Activated naive CD4-positive, alpha-beta T cell treated with anti-CD3 and anti-CD28 coated beads, Interleukin-2, amount 50 U/mL, for 24 hours (primary cell): ENCODE results near the gene TPCN1.

ENCODE experiments used
- H3K27ac Mint-ChIP-seq: one replicate; pipeline ENCODE4 v1.8.0; 2021; ENCODE audit warnings: mild to moderate bottlenecking, mixed read lengths
- H3K27me3 Mint-ChIP-seq: one replicate; pipeline ENCODE4 v1.8.0; 2021; ENCODE audit warnings: mixed read lengths
- H3K36me3 Mint-ChIP-seq: one replicate; pipeline ENCODE4 v1.8.0; 2021; ENCODE audit warnings: mixed read lengths
- H3K4me1 Mint-ChIP-seq: one replicate; pipeline ENCODE4 v1.8.0; 2021; ENCODE audit warnings: mixed read lengths
- H3K4me3 Mint-ChIP-seq: one replicate; pipeline ENCODE4 v1.8.0; 2021; ENCODE audit warnings: mild to moderate bottlenecking, mixed read lengths
- H3K9me3 Mint-ChIP-seq: one replicate; pipeline ENCODE4 v1.8.0; 2021; ENCODE audit warnings: mixed read lengths

TPCN1 gene

GRCh38 chr12:113302466-113302865, 81.2 kb downstream of the TPCN1 start:
- peaks cover 16% of the 10 kb centered on the region for H3K4me1 Mint-ChIP-seq
- no peaks in the 10 kb centered on the region for H3K27me3 Mint-ChIP-seq

GRCh38 chr12:113302886-113303640, 81.8 kb downstream of the TPCN1 start:
- Mint-ChIP-seq H3K9me3 (no peaks in the 10 kb centered on the region), H3K4me3 (peak overlapping the region; percentile 5), H3K27ac (peak overlapping the region; percentile 80), H3K4me1 (peaks cover 16% of the 10 kb centered on the region), H3K36me3 (peaks cover 4% of the 10 kb centered on the region), H3K27me3 (no peaks in the 10 kb centered on the region)

More at GRCh38 chr12:113302466-113302865, 81.2 kb downstream of the TPCN1 start:
- H3K4me3 Mint-ChIP-seq, result no peak overlapping the region
- H3K27ac Mint-ChIP-seq, result peak overlapping the region; percentile 80
- no peaks in the 10 kb centered on the region for H3K9me3 Mint-ChIP-seq
- peaks cover 4% of the 10 kb centered on the region for H3K36me3 Mint-ChIP-seq

DNA sequence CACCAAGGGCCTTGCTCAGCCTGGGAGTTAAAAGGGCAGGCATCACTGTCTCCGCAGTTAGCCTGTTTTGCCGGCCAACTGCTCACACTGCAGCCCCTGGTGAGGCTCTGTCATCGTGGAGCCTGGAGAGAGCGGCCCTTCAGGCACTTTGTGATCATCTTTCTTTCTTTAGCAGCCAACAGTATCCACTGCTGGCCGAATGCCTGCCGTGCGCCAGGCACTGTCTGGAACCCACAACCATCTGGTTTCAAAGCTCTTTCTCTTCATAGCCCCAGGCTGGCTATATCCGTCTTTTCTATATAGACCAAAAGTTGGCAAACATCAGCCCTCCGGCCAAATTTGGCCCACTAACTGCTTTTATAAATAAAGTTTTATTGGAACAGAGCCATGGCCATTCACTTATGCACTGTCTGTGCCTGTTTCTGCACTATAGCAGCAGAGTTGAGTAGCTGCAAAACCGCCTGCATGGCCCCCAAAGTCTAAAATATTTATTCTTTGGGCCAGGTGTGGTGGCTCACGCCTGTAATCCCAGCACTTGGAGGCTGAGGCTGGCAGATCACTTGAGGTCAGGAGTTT, 84.1 kb downstream of the TPCN1 start:
- no peak overlapping the region for H3K27ac Mint-ChIP-seq
- H3K4me3 Mint-ChIP-seq, result no peak overlapping the region
- peaks cover 16% of the 10 kb centered on the region for H3K4me1 Mint-ChIP-seq
- H3K36me3 Mint-ChIP-seq, result peaks cover 5% of the 10 kb centered on the region
- no peaks in the 10 kb centered on the region for H3K9me3 Mint-ChIP-seq
- no peaks in the 10 kb centered on the region for H3K27me3 Mint-ChIP-seq

GRCh38 chr12:113306382-113306781, 85.1 kb downstream of the TPCN1 start:
- Mint-ChIP-seq H3K27ac (peak overlapping the region; percentile 70), H3K9me3 (no peaks in the 10 kb centered on the region), H3K36me3 (peaks cover 10% of the 10 kb centered on the region)

DNA sequence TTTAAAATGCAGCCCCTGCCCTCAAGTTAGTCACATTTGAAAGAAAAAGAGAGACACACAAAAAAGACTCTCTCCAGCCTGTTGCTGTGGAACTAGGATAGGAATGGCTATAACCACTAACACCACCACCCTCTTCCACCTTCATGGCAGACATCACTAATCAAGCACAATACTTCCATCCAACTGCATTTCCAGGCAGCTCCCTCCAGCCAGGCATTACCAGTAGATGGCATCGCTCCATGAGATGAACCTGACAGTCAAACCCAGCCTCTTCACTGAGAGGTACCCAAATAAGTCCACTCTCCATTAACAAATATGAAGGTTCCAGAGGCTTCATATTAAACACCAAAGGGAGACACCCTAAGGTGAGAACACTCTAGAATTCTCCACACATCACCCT, 89.2 kb downstream of the TPCN1 start:
- H3K36me3 Mint-ChIP-seq, result peaks cover 13% of the 10 kb centered on the region
- H3K27me3 Mint-ChIP-seq, result no peaks in the 10 kb centered on the region
- H3K9me3 Mint-ChIP-seq, result no peaks in the 10 kb centered on the region
- H3K4me3 Mint-ChIP-seq, result no peak overlapping the region
- H3K4me1 Mint-ChIP-seq, result no peaks in the 10 kb centered on the region
- no peak overlapping the region for H3K27ac Mint-ChIP-seq

More at GRCh38 chr12:113306382-113306781, 85.1 kb downstream of the TPCN1 start:
- peaks cover 16% of the 10 kb centered on the region for H3K4me1 Mint-ChIP-seq
- no peaks in the 10 kb centered on the region for H3K27me3 Mint-ChIP-seq
- H3K4me3 Mint-ChIP-seq, result no peak overlapping the region

- H3K4me1 Mint-ChIP-seq, result no peaks in the 10 kb centered on the region
- H3K27me3 Mint-ChIP-seq, result no peaks in the 10 kb centered on the region
- no peaks in the 10 kb centered on the region for H3K9me3 Mint-ChIP-seq
- H3K4me3 Mint-ChIP-seq, result no peak overlapping the region
- peaks cover 20% of the 10 kb centered on the region for H3K36me3 Mint-ChIP-seq
- peak overlapping the region; percentile 41 for H3K27ac Mint-ChIP-seq
Measured at GRCh38 chr12:113314121-113314529, 92.9 kb downstream of the TPCN1 start.

GRCh38 chr12:113315358-113315757, 94.1 kb downstream of the TPCN1 start:
- Mint-ChIP-seq H3K9me3 (no peaks in the 10 kb centered on the region), H3K4me1 (no peaks in the 10 kb centered on the region), H3K27me3 (no peaks in the 10 kb centered on the region), H3K27ac (no peak overlapping the region), H3K36me3 (peaks cover 19% of the 10 kb centered on the region), H3K4me3 (no peak overlapping the region)

GRCh38 chr12:113316155-113316554, 94.9 kb downstream of the TPCN1 start:
- Mint-ChIP-seq H3K9me3 (no peaks in the 10 kb centered on the region), H3K27ac (no peak overlapping the region), H3K4me3 (no peak overlapping the region), H3K36me3 (peaks cover 14% of the 10 kb centered on the region), H3K27me3 (no peaks in the 10 kb centered on the region), H3K4me1 (no peaks in the 10 kb centered on the region)

- no peak overlapping the region for H3K27ac Mint-ChIP-seq
- peaks cover 2% of the 10 kb centered on the region for H3K4me1 Mint-ChIP-seq
- no peaks in the 10 kb centered on the region for H3K9me3 Mint-ChIP-seq
- no peak overlapping the region for H3K4me3 Mint-ChIP-seq
- H3K27me3 Mint-ChIP-seq, result no peaks in the 10 kb centered on the region
- peaks cover 18% of the 10 kb centered on the region for H3K36me3 Mint-ChIP-seq
Measured at GRCh38 chr12:113317122-113317521, 95.9 kb downstream of the TPCN1 start.

DNA sequence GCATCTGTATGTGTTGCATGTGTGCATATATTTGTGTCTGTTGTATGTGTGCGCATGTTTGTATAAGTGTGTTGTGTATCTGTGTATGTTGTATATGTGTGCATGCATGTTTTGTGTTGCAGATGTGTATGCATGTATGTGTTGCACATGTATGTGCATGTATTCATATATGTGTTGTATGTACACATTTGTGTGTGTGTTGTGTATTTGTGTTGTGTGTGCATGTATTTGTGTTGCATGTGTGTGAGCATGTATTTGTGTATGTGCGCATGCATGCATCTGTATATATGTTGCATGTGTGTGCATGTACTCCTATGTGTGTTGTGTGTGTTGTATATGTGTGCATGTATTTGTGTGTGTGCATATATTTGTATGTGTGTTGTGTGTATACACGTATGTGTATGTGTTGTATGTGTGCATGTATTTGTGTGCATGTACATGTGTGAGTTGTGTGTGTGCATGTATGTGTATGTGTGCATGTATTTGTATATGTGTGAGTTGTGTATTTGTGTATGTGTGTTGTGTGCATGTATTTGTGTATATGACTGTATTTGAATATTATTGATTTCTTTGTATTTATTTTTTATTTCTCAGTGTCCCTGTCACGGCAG, 96.9 kb downstream of the TPCN1 start:
- H3K27me3 Mint-ChIP-seq, result no peaks in the 10 kb centered on the region
- H3K36me3 Mint-ChIP-seq, result peaks cover 21% of the 10 kb centered on the region
- H3K4me1 Mint-ChIP-seq, result peaks cover 10% of the 10 kb centered on the region
- no peaks in the 10 kb centered on the region for H3K9me3 Mint-ChIP-seq
- no peak overlapping the region for H3K4me3 Mint-ChIP-seq
- H3K27ac Mint-ChIP-seq, result no peak overlapping the region

DNA sequence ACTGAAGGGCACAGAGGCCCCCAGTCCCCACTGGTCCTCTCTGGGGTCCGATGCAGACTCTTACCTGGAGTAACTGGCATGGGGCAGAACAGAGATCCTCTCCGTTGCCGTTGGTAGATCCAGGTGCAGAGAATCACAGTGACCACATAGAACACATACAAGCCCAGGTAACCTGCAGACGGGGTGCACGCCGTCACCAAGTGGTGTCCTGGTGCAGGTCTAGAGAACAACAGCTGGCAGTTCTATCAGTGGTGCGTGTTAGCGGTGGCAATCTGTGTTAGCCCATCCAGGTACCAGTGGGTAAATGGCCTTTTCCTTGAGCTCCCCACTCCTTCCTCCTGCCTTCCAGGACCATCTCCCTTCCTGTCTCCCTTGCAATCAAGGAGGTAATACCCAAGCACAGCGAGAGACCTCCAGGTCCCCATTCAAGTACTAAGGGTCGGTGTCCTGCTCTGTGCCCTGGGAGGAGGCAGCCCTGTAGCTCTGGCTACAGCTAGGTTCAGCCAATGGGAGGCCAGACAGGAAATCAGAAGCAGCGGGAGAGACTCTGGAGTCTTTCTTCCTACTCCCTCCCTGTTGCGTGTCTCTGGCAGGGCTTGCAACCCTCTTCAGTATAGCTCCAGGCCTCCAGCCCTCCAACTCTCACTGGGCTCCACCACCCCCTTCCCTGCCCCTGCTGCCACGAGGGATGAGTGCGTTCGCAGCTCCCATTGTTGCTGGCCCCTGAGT, 97.8 kb downstream of the TPCN1 start:
- peaks cover 14% of the 10 kb centered on the region for H3K4me1 Mint-ChIP-seq
- H3K4me3 Mint-ChIP-seq, result no peak overlapping the region
- H3K27me3 Mint-ChIP-seq, result no peaks in the 10 kb centered on the region
- H3K27ac Mint-ChIP-seq, result no peak overlapping the region
- no peaks in the 10 kb centered on the region for H3K9me3 Mint-ChIP-seq
- H3K36me3 Mint-ChIP-seq, result peaks cover 20% of the 10 kb centered on the region

- no peak overlapping the region for H3K27ac Mint-ChIP-seq
- H3K4me1 Mint-ChIP-seq, result peaks cover 20% of the 10 kb centered on the region
- no peaks in the 10 kb centered on the region for H3K27me3 Mint-ChIP-seq
- H3K9me3 Mint-ChIP-seq, result no peaks in the 10 kb centered on the region
- H3K4me3 Mint-ChIP-seq, result no peak overlapping the region
- peaks cover 21% of the 10 kb centered on the region for H3K36me3 Mint-ChIP-seq
Measured at GRCh38 chr12:113320401-113320800, 99.1 kb downstream of the TPCN1 start.

DNA sequence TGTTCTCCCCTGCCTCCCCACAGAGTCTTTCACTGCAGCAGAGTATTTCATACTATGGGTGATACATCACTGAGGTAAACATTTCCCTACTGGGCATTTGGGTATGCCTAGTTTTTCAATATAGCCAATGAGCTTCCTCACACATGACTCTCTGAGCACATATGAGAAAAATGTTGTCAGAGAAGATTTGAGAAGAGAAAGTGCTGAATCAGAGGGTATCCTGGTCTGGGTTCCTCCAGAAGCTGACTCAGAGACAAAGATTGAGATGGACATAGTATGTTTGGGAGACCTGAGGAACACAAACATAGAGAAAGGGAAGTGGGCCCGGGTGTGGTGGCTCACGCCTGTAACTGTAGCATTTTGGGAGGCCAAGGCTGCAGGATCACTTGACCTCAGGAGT, 101.1 kb downstream of the TPCN1 start:
- H3K4me1 Mint-ChIP-seq, result peaks cover 31% of the 10 kb centered on the region
- H3K36me3 Mint-ChIP-seq, result peaks cover 26% of the 10 kb centered on the region
- H3K4me3 Mint-ChIP-seq, result no peak overlapping the region
- H3K27me3 Mint-ChIP-seq, result no peaks in the 10 kb centered on the region
- peak overlapping the region; percentile 19 for H3K27ac Mint-ChIP-seq
- no peaks in the 10 kb centered on the region for H3K9me3 Mint-ChIP-seq

- H3K4me3 Mint-ChIP-seq, result no peak overlapping the region
- H3K27me3 Mint-ChIP-seq, result no peaks in the 10 kb centered on the region
- H3K4me1 Mint-ChIP-seq, result peaks cover 57% of the 10 kb centered on the region
- H3K9me3 Mint-ChIP-seq, result no peaks in the 10 kb centered on the region
- peaks cover 20% of the 10 kb centered on the region for H3K36me3 Mint-ChIP-seq
- H3K27ac Mint-ChIP-seq, result peak overlapping the region; percentile 35
Measured at GRCh38 chr12:113325916-113326315, 104.7 kb downstream of the TPCN1 start.

- Mint-ChIP-seq H3K4me3 (no peak overlapping the region), H3K4me1 (peaks cover 63% of the 10 kb centered on the region), H3K27me3 (no peaks in the 10 kb centered on the region), H3K27ac (peak overlapping the region; percentile 23), H3K36me3 (peaks cover 24% of the 10 kb centered on the region), H3K9me3 (no peaks in the 10 kb centered on the region)
Measured at GRCh38 chr12:113326775-113327395, 105.6 kb downstream of the TPCN1 start.
